GM19324 (cell line): ENCODE data around the gene CCR7.

Source experiments
- ATAC-seq: cut with Tn5 transposase; IDR thresholded peaks from one replicate; pipeline ENCODE4 v1.9.1; 2021; ENCODE audit warnings: mild to moderate bottlenecking, moderate library complexity; ENCODE audit not compliant: unreplicated experiment, low FRiP score

CCR7 gene

DNA sequence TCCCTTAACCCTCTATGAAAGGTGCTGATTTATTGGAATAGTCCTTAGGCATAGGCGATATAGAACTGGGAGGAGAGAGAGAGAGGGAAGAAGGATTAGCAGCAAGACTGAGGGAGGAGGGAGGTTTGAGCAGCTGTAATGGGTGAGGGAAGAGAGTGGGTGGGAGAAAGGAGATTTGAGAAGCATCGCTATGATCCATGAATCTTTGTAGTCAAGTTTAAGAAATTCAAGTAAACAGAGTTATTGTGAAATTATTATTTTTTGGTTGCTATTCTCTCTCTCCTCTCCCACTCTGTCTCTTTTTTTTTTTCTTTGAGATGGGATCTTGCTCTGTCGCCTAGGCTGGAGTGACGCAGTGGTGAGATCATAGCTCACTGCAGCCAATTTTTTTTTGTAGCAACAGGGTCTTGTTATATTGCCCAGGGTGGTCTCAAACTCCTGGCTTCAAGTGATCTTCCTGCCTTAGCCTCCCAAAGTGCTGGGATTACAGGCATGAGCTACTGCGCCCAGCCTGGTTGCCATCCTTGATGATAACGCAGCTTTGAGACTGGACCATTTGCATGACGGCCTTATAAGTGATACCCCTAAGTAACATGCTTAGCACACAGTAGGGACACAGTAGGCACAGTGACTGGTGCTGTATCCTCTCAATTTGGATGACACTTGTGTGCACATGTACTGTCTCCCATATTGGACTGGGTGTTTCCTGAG is 42.9 kb downstream of the CCR7 start:
- no peak for ATAC-seq

DNA sequence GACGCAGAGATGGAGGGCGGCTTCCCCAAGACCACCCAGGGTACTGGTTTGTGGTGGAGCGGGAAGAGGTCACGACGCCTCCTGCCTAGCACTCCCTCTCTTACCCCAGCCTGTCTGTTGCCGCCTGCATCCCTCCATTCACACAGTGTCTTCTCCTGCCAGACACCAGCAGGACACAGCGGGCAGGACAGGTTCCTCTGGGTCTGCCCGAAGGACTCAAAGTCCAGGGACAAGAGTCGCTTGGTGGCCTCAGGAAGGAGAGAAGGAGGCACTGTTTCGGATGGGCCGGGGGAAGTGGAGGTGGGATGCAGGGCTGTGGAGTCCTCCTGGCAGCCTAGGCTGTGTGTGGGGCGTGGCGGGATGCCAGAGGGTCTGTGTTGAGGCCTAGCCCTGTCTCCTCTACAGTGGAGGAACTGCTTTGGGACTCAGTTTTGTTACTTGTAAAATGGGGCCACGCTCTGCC is 44.2 kb downstream of the CCR7 start:
- no peak for ATAC-seq

DNA sequence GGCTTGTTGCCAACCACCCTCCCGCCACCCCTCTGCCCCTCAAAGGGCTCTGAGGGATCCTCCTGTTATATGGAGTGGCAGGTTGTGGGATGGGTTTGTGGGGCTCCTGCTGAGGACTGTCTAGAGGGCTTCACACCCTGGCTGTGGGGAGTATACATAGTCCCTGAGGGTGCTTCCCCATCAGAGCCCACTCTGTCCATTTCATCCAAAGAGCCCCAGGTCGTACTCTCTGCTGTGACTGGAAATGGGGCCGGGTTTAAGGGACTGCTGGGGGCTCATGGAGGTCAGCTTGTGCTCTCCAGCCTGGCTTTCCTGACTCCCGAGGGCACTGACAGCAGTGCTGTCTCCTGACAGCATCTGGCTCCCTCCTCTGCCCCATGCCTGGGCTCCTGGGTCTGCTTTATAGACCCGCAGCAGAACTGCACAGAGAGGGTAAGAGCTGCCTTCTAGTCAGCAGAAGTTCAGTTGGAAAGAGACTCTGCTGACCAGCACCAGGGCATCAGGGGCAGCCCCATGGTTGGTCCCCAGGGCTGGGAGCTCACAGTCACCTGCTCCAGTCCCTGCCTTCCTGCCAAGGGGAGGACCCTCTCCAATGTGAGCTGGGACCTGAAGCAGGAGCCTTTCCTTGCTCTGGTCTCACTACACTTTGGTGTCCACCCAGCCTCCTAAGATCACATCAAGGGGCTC is 46.0 kb downstream of the CCR7 start:
- ATAC-seq, result no peak

DNA sequence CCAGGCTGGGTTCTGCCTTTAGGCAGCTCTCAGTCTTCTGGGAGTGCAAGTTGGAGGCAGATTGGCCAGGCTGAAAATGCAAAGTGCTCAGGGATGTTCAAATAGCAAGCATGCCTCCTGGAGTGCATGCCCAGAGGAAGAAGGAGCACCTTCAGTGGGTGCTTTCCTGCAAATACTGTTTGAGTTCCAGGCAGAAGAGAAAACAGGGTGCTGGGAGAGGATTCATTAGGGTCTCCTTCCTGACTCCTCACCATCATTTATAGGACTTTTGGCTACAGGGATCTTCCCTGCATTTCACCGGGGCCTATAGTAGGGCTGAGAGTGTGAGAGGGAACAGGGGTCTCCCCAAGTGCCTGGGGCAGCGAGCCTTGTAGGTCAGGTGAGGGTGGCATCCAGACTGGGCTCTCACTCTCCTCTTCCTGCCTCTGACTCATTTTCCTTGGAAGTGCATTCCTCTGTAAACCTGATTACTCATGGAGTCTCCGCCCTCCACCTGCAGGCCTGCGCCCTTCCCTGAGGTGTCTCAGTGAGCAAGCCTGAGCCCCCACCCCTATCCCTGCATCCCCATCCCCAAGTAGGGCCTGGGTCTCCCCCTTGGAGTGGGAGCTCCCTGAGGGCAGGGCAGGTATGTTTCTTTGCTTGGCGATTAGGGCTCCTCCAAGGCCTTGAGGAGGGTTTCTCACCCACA is 46.7 kb downstream of the CCR7 start:
- no peak for ATAC-seq

DNA sequence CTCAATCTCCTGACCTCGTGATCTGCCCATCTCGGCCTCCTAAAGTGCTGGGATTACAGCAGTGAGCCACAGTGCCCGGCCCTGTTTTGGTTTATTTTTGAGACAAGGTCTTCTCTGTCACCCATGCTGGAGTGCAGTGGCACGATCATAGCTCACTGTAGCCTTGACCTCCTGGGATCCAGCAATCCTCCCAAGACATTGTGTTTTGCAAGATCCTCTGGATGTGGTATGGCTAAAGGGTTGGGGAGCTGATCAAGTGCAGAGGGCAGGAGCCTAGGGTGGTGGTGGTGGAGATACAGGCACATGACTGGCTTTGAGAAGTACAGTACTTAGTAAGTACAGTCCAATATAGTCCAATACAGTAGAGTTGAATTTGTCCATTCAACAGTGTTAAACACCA is 47.3 kb downstream of the CCR7 start:
- no peak for ATAC-seq

DNA sequence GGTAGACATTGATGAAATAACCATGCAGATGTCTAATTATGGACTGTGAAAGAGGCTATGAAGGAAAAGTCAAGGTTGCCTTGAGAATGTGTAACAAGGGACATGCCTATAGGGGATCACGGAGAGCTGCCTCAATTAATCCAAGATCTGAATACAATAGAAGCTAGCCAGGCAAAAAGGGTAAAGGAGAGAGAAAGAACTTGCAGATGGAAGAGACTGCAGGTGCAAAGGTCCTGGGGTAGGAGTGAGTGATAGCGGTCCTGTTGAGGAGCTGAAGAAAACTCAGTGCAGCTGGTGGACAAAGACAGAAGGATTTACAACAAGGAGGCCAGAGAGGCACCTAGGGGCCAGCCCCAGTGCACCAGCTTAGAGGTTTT is 48.0 kb downstream of the CCR7 start:
- no peak for ATAC-seq

DNA sequence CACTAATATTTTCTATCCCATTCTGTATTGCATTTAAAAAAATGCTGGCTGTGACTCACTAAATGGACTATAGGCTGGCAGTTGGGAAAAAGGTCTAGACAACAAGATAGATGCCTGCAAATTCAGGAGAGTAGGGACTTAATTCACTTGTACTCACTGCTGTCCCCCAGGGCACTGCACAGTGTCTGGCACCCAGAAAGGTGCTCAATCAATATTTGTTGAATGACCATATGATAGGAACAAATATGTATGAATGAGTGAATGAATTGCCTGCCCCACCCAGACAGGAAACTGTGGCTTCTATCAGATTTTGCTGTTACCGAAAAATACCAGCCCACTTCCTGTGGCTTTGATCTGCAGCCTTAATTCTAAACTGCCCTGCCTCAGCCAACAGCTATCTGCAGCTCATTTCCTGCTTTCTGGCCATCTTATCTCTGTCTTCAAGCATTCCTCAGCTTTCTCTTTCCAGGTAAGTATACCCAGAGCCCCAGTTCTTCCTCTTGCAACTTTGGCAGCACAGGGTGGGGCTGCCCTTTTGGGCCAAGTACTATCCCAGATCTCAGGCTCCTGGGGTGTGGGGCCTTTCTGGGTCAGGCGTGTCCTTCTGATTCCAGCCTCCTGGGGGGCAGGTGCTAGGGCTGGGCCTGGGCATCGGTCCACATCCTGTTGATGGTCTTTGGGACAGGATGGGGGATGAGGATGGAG is 48.5 kb downstream of the CCR7 start:
- ATAC-seq, result no peak

DNA sequence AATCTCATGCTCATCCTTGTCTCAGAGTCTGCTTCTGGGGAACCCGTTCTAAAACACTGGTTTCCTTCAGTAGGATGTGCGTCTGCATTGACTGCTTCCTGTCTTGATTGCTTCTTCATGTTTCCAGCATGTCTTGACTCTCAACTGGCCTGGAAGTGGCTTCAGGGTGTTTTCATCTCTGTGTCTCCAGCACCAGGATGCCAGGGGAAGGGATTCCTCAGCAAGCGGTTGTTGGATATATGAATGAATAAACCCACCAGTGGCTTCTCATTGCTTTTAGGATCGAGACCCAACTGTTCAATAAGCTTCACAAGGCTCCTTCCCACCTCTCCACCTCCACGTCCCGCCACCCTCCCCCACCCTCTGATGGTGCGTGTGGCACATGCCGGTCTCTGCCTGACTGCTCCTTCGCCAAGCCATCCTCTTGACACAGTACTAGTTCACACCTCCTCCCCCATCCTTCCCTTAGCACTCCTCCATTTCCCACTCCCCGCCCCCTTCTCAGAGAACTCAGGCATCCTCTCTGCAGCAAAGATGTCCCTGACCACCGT is 49.7 kb downstream of the CCR7 start:
- no peak for ATAC-seq

DNA sequence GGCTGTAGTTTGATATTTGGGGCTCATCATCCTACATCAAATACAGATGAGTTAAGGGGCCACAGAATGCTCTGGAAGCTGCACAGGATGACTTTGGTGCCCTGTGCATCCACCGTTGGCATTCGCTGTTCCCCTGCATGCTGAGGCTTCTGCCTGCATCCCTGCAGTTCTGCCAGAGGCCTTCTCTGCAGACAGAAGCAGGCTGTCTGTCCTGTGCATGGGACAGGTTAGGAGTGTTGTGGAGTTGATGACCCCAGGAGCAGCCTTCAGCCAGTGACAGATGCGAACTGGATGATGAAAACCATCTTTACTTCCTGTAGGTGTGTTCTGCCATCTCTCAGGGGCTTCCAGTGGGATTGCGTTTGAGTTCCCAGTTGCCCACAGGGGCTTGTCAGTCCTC is 50.3 kb downstream of the CCR7 start:
- no peak for ATAC-seq

DNA sequence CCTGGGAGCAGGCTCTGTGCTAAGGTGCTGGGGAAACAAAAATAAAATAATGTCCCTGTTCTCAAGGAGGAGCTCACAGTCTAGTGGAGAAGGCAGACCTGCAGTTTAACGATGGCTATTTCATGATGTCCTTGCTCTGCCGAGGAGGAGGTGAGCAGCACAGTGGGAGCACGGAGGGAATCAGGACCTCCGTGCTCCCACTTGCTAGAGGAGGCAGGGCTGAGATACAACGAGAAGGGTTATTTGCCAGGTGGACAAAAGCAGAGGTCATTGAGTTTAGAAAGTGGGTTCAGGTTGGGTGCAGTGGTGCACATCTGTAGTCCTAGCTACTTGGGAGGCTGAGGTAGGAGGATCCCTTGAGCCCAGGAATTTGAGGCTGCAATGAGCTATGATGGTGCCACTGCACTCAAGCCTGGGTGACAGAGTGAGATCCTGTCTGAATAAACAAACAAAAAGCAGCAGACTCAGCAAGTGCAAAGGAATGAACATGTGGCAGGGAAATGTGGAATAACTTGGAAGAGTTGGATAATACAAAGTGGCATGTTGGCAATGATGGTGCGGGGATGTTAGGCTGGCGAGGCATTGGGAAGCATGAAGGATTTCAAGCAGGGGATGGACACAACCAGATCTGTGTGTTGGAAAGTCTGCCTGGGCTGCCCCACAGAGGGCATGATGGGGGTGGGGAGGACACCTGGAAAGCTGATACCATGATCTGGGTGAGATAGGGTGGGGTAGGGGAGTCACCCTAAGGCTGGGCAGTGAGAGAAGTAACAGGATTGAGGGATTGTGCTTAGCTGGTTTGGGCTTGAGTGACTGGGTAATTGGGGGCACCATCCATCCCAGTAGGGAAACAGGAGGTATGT is 51.0 kb downstream of the CCR7 start:
- ATAC-seq, result no peak

DNA sequence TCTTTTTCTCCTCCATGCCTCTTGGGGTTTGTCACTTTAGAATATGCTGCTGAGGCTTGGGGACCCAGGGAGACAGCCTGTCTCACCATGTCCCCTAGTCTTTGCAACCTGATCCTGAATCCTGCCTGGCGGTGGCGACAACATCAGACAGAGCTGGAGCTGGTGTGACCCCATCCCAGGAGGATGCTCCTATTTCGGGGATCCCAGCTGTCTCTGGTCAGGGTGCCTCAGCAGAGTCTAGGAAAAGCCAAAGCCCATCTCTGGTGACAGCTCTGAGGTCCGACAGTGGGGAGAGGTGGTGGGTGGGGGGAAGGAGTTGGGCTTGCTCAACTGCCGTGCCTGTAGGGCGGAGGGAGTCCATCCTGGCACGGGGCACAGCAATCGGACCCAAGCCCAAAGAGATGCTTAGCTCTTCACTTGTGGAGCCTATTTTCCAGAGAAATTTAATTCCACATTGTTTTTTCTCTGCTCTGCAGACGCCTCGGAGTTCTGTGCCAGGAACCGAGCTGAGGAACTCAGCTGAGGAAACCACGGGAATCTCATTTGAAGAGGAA is 53.5 kb downstream of the CCR7 start:
- ATAC-seq, result no peak

DNA sequence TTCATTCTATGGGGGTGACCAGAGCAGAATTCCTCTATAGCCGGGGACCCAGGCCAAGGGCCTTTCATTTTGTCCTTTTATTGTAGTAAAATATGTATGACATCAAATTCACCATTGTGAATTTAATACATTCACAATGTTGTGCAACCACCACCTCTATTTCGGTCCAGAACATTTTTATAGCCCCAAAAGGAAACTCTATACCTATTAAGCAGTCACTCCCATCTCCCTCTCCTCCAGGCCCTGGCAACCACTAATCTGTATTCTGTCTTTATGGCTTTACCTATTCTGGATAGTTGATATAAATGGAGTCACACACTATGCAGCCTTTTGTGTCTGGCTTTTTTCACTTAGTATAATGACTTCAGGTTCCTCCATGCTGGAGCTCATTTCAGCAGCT is 54.1 kb downstream of the CCR7 start:
- ATAC-seq, result no peak

DNA sequence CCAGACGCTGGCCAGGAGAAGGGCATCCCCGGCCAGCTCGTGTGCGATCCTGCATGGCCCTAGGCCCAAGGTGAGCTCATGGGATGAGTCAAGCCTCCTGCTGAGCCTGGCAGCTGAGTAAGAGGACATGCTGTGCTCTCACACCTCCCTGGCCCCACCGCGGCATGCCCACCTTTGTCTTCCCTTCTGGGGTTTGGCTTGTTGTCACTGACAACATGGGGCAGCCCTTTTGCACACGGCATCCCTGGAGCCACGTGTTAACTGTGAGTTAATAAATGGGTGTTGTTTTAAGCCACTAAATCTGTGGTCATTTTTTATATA is 55.0 kb downstream of the CCR7 start:
- ATAC-seq, result no peak

DNA sequence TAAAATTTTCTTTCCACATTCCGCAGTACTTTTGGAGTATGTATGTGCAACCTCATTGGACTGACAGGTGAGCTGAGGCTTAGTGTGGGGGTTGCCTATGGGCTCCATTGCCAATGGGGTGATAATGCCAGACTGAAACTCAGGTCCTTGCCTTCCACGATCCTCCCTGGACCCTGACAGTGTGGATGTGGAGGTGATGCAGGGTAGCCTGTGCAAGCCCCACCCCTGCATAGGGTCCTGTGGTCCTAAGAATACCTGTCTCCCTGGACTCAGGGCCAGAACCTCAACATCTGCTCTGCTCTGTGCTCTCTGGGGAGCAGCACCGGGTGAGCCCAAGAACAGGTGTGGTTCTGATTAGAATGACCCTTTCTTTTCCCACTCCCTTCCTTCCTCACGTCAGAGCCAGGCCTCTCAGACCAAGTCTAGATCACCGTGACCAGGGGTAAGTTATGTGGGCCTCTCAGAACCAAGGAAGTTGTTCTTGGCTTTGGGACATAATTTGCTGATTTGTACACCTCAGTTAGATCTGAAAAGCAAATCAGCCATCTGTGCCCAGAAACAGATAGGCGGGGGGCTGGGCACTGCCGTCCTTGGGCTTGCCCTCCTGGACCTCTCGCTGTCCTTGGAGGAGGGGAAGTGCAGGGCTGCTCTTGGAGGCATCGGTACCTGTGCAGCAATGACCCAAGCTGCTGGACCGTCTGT is 55.5 kb downstream of the CCR7 start:
- no peak for ATAC-seq

DNA sequence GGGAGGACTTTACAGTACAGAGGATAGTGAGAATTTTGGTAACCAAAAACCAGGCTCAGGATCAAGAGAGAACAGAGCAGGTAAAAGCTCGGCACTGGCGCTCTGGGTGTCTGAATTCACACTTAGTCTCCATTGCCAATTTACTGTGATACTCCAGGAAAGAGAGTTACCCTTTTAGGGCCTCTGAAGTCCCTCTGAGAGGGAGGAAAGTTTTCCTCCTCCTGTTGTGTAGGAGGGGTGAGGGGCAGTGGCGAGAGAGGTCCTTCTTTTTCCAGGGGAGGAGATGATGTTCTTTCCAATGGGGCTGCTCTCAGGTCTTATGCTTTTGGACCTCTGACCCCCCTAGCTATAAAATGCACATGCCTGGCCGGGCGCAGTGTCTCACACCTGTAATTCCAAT is 58.5 kb downstream of the CCR7 start:
- ATAC-seq, result no peak
